Right atrium auricular region (tissue), 2 donors: ENCODE data around the gene H2BK1. TPM values are rescaled to one million over a fixed set of nuclear protein-coding genes. Genes with fewer than 3 reads are reported as not detected.

Experiments used
- DNase-seq: peaks from one replicate; pipeline ENCODE4 v3.0.0-alpha.2; 2019; ENCODE audit warnings: low spot score
- H3K27ac ChIP-seq, 2 donors: fragments of 200-600 bp; sonication (generic); 1 replicate in 1 of 2; 2 replicates in 1 of 2; pipeline ENCODE4 v1.5.1; 2016 to 2019
- H3K27me3 ChIP-seq, 2 donors: fragments of 200-600 bp; sonication (generic); one replicate each; pipeline versions ENCODE4 v1.5.1 to v1.6.0; 2017 to 2019
- H3K36me3 ChIP-seq: fragments of 200-600 bp; sonication (generic); one replicate; pipeline ENCODE4 v1.5.1; 2016
- H3K4me1 ChIP-seq, 2 donors: fragments of 200-600 bp; sonication (generic); one replicate each; pipeline versions ENCODE4 v1.5.1 to v1.6.0; 2017 to 2019
- H3K4me3 ChIP-seq, 2 donors: fragments of 200-600 bp; sonication (generic); 1 replicate in 1 of 2; 2 replicates in 1 of 2; pipeline ENCODE4 v1.5.1; 2017 to 2019; ENCODE audit warnings: mild to moderate bottlenecking in 1 of 2, moderate library complexity in 1 of 2
- H3K9me3 ChIP-seq, 2 donors: fragments of 200-600 bp; sonication (generic); one replicate each; pipeline ENCODE4 v1.5.1; 2019
- total RNA-seq, 2 donors: library from RNA; depleted of rRNA; stranded (reverse); fragments of >200 nt; gene quantifications; one replicate each; pipeline ENCODE4 v1.1.0, GENCODE V29; 2016
- TF ChIP-seq, protein P1 (sequence below), 2 donors: fragments of 200-600 bp; sonication (generic); IDR thresholded peaks; one replicate each; pipeline ENCODE4 v1.5.1; 2019; ENCODE audit warnings: antibody characterized with exemption in 2 of 2

The H2BK1 gene
- total RNA-seq, 2 donors from 2014 or later, result not detected

DNA sequence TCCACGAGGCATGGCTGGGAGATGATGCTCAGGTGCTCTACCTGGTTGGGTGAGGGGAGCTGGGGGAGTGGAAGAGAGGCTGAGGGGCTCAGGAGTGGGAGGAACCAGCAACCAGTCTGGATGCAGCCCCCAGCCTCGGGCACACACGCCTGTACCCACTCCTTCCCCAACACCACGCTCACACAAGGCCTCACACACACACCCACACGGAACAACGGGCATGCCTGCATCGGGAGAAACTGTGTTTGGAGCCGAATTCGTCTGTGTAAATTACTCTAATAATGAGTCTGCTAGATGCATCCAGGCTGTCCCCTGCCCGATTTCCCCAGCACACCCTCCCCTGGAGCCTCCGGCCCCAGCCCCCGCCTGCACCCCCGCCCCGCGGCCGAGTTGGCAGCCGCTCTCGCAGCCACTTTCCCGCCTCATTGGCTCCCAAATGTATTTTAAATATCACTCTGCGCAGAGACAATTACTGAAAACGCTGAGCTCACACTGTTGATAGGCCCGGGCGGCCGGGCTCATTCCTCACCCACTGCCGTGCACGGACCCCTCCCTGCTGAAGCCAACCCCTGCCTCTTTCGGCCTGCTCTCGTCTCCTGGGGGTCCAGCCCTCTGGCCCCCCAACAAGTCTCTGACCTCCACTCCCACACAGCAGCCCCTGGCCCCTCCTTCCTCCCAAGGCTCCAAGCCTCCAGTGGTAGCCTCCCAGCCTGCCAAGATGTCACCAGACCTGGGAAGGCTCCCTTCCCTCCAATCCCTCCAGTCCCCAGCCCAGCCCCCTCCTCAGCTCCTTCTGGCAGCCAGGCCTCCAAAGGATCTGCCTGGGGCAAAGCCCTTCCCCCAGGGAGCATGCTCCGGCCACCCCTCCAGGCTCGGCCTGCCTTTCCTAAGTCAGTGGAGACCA lies 11.1 kb downstream of the H2BK1 start:
- peaks cover 0 to 3% of the 10 kb centered on the region in 2 donors for H3K4me1 ChIP-seq
- H3K4me3 ChIP-seq, result no peak overlapping the region
- H3K9me3 ChIP-seq, result no peaks in the 10 kb centered on the region
- no peak for DNase-seq
- H3K36me3 ChIP-seq, result no peaks in the 10 kb centered on the region
- no peak overlapping the region for H3K27ac ChIP-seq
- TF ChIP-seq, protein P1, sequence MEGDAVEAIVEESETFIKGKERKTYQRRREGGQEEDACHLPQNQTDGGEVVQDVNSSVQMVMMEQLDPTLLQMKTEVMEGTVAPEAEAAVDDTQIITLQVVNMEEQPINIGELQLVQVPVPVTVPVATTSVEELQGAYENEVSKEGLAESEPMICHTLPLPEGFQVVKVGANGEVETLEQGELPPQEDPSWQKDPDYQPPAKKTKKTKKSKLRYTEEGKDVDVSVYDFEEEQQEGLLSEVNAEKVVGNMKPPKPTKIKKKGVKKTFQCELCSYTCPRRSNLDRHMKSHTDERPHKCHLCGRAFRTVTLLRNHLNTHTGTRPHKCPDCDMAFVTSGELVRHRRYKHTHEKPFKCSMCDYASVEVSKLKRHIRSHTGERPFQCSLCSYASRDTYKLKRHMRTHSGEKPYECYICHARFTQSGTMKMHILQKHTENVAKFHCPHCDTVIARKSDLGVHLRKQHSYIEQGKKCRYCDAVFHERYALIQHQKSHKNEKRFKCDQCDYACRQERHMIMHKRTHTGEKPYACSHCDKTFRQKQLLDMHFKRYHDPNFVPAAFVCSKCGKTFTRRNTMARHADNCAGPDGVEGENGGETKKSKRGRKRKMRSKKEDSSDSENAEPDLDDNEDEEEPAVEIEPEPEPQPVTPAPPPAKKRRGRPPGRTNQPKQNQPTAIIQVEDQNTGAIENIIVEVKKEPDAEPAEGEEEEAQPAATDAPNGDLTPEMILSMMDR (IDR thresholded peaks at IDR 0.05), result no peak
- no peaks in the 10 kb centered on the region for H3K27me3 ChIP-seq

DNA sequence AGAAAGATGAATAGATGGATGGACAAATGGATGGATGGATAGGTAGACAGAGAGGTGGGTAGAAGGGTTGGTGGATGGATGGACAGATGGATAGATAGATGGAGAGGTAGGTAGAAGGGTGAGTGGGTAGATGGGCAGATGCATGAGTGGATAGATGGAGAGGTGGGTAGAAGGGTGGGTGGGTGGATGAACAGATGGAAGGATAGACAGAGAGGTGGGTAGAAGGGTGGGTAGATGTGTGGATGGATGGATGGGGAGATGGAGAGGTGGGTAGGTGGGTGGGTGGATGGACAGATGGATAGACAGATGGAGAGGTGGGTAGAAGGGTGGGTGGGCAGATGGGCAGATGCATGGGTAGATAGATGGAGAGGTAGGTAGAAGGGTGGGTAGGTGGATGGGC lies 12.4 kb downstream of the H2BK1 start:
- H3K27me3 ChIP-seq, result no peaks in the 10 kb centered on the region
- DNase-seq, result no peak

DNA sequence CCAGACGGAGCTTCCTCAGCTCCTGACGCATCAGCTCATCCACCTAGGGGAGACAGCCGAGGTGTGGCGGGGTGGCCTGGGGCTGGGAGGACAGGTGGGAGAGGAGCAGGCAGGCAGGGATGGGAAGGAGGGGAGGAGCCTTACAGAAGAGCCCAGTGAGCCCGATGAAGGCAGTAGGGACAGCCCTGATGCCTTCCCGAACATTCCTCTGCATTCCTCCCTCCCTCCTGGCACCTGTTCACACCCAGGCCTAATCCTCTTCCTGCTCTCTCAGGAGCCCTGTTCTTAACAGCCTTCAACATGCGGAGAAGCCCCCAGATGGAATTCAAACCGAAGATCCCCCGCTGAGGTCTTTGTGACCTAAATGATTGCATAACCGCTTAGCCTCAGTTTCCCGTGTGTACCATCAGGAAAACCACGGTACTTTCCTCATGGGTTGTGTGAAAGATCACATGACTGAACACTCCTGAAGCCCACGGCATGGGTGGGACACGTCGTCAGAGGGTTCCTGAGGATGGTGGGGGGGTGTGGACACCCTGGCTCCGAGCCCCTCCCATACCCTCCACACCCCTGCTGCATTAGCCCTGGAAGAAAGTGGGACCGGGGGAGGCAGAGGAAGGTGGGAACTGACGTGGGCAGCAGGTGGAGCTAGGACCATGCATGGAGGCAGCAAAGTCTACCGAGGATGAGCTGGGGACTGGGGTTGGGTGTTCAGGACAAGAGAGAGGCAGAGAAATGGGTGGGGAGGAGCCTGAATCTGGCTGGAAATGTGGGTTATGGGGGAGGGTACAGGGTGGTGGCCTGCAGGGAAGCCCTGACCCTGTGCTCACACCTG lies 14.5 kb downstream of the H2BK1 start:
- Histone ChIP-seq H3K36me3 (no peaks in the 10 kb centered on the region), H3K4me3 (no peak overlapping the region), H3K4me1 (peaks cover 0 to 3% of the 10 kb centered on the region in 2 donors), H3K27ac (no peak overlapping the region), H3K9me3 (no peaks in the 10 kb centered on the region), H3K27me3 (no peaks in the 10 kb centered on the region)
- DNase-seq, result no peak
- TF ChIP-seq, protein P1 (IDR thresholded peaks at IDR 0.05), result no peak

More for the DNA sequence above, 12.4 kb downstream of the H2BK1 start:
- H3K36me3 ChIP-seq, result no peaks in the 10 kb centered on the region
- TF ChIP-seq, protein P1 (IDR thresholded peaks at IDR 0.05), result no peak
- no peak overlapping the region for H3K4me3 ChIP-seq
- peaks cover 0 to 3% of the 10 kb centered on the region in 2 donors for H3K4me1 ChIP-seq
- no peak overlapping the region for H3K27ac ChIP-seq
- no peaks in the 10 kb centered on the region for H3K9me3 ChIP-seq

DNA sequence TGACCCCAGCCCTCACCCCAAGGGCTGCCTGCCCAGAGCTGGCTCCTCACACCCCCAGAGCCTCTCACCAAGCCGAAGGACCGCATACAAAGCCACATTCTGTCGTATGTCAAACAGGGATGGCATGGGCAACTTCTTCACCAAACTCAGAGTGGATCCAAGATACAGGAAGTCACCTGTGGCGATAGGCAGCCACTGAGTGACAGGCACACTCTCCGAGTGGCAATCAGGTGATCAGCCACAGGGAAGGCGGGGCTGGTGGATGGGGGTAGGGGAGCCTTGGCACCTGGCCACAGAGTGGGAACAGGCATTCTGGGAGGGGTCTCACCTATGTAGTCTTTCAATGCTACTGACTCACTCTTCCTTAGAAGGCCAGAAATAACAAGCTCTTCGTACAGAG lies 16.1 kb downstream of the H2BK1 start:
- Histone ChIP-seq H3K36me3 (no peaks in the 10 kb centered on the region), H3K27me3 (no peaks in the 10 kb centered on the region), H3K9me3 (no peaks in the 10 kb centered on the region), H3K4me1 (no peaks in the 10 kb centered on the region), H3K4me3 (no peak overlapping the region), H3K27ac (no peak overlapping the region)
- TF ChIP-seq, protein P1 (IDR thresholded peaks at IDR 0.05), result no peak
- DNase-seq, result no peak

DNA sequence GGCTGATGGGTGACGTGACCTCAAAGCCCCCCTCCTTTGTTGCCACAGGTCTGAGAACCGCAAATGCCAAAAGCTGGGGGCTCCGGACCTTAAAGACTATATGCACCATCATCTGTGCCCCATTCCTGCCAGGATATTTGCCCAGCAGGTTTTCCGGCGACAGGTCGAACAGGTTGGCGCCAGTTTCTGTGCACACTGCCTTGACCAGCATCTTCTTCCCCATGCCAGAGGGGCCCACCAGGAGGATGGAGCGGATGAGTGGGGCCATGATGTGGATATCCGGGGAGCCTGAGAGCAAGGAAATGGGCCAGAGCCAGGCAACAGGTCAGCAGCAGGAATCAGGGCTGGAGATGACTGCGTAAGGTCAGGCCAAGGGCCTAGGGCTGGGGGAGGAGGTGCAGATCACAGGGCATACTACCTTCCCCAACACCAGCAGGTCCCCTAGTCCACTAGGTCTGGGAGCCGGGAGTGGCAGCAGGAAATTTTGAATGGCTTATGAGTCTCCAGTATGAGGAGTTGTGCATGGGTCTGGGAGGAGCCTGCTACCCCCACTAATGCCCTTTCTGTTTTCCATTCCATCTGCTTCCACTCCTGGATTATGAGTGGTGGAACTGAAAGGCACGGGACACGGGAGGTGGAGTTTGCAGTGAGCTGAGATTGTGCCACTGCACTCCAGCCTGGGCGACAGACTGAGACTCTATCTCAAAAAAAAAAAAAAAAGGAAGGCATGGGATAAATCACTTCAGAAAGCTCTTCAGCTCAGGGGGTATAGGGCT lies 16.9 kb downstream of the H2BK1 start:
- no peak overlapping the region for H3K4me3 ChIP-seq
- H3K4me1 ChIP-seq, result no peaks in the 10 kb centered on the region
- TF ChIP-seq, protein P1 (IDR thresholded peaks at IDR 0.05), result no peak
- no peaks in the 10 kb centered on the region for H3K36me3 ChIP-seq
- no peak for DNase-seq
- no peaks in the 10 kb centered on the region for H3K9me3 ChIP-seq
- no peak overlapping the region for H3K27ac ChIP-seq
- no peaks in the 10 kb centered on the region for H3K27me3 ChIP-seq
